HepG2 (cell line): ENCODE measurements around the gene HCLS1.

Source experiments
- CTCF ChIP-seq: sonication (generic); formaldehyde crosslinking; IDR thresholded peaks from 2 replicates; pipeline ENCODE4 v1.5.0; 2020; ENCODE audit warnings: mild to moderate bottlenecking, missing genetic modification reagents, moderate library complexity
- EHMT2 ChIP-seq: fragments of 200-600 bp; sonication (generic); IDR thresholded peaks from 2 replicates; pipeline ENCODE4 v1.7.0; 2017; ENCODE audit warnings: antibody characterized with exemption, low read depth, low read length, borderline replicate concordance
- EZH2 ChIP-seq: conservative IDR thresholded peaks from 2 replicates; pipeline ENCODE4 v1.6.1; 2012; ENCODE audit warnings: mild to moderate bottlenecking, low read depth, low read length, moderate library complexity
- MAX ChIP-seq: IDR thresholded peaks from 2 replicates; pipeline ENCODE4 v1.6.1; 2012; ENCODE audit warnings: inconsistent platforms
- MYC ChIP-seq: sonication (generic); formaldehyde crosslinking; IDR thresholded peaks from 2 replicates; pipeline ENCODE4 v1.9.0; 2021; ENCODE audit warnings: missing genetic modification reagents, borderline replicate concordance
- POLR2AphosphoS5 ChIP-seq: IDR thresholded peaks from 2 replicates; pipeline ENCODE4 v1.6.1; 2012; ENCODE audit warnings: low read depth, low read length
- U2AF2 ChIP-seq: fragments of 200-400 bp; formaldehyde crosslinking; IDR thresholded peaks from 2 replicates; pipeline ENCODE4 v1.6.1; 2017; ENCODE audit warnings: low read depth, mild to moderate bottlenecking, low read length
- ZNF17 ChIP-seq: sonication (generic); formaldehyde crosslinking; IDR thresholded peaks from 2 replicates; pipeline ENCODE4 v1.5.0; 2020; ENCODE audit warnings: mild to moderate bottlenecking, missing genetic modification reagents
- ZNF260 ChIP-seq: sonication (generic); formaldehyde crosslinking; IDR thresholded peaks from 2 replicates; pipeline ENCODE4 v1.4.0; 2020; ENCODE audit warnings: missing genetic modification reagents, low read depth, mild to moderate bottlenecking, borderline replicate concordance
- ZSCAN29 ChIP-seq: sonication (generic); formaldehyde crosslinking; conservative IDR thresholded peaks from 2 replicates; pipeline ENCODE4 v1.4.0; 2020; ENCODE audit warnings: mild to moderate bottlenecking, missing genetic modification reagents

GRCh38 chr3:121601212-121601812 is 59.4 kb downstream of the HCLS1 start:
- TF ChIP-seq U2AF2 (no peak), EZH2 (no peak), ZSCAN29 (no peak), POLR2AphosphoS5 (no peak), MAX (no peak), ZNF260 (CRISPR knock-in tag) (no peak), ZNF17 (CRISPR knock-in tag) (no peak), CTCF (CRISPR knock-in tag) (no peak), EHMT2 (no peak), MYC (no peak)
